ENCODE measurements around the gene UNC93A. TPM values are rescaled to one million over a fixed set of nuclear protein-coding genes. Genes with fewer than 3 reads are reported as not detected.

UNC93A gene
- total and polyA plus RNA-seq, 2 donors (not counting 3 experiments of a cell fraction or from before 2014, with no cell fraction given), result not detected

GRCh38 chr6:167300902-167301777, 10.0 kb downstream of the UNC93A start:
- Histone ChIP-seq H2AFZ (ENCODE audit: low read depth, low read length) (no peak overlapping the region), H4K20me1 (replicated peaks; ENCODE audit: control insufficient read depth, extremely low read depth, insufficient read depth, low read length) (no peaks in the 10 kb centered on the region), H3K4me2 (ENCODE audit: insufficient read depth, low read length) (no peak overlapping the region), H3K79me2 (ENCODE audit: control insufficient read depth, insufficient read depth, low read length) (no peaks in the 10 kb centered on the region), H3K4me3 (replicated peaks in 1 of 3; ENCODE audit: insufficient read depth in 1 of 3, low read depth in 1 of 3, low read length in 3 of 3) (no peak overlapping the region), H3K9ac (replicated peaks; ENCODE audit: extremely low read depth, insufficient read depth, low read length) (no peak overlapping the region), H3K36me3 (ENCODE audit: control insufficient read depth in 2 of 2, extremely low read depth in 1 of 2, insufficient read depth in 2 of 2, low read length in 2 of 2) (no peaks in the 10 kb centered on the region), H3K4me1 (ENCODE audit: control insufficient read depth, extremely low read depth, insufficient read depth, low read length) (no peaks in the 10 kb centered on the region), H3K9me3 (replicated peaks; ENCODE audit: control insufficient read depth, insufficient read depth, low read length) (no peaks in the 10 kb centered on the region), H3K27ac (ENCODE audit: insufficient read depth, low read depth, low read length) (no peak overlapping the region), H3K27me3 (ENCODE audit: control insufficient read depth in 2 of 2, insufficient read depth in 2 of 2, low read length in 2 of 2) (no peaks in the 10 kb centered on the region), H3K9me1 (replicated peaks; ENCODE audit: control insufficient read depth, extremely low read depth, insufficient read depth, low read length) (no peaks in the 10 kb centered on the region)
- dilution Hi-C loops (cut with MboI; ENCODE audit: extremely low pct_ligation_motif_present, low sequenced_read_pairs) (no loop called here), intact Hi-C loops (cut with micrococcal nuclease) (no loop called here)
- ChIA-PET CTCF (no interaction called here), POLR2A (no interaction called here)
- FAIRE-seq (no peak), DNase-seq (ENCODE audit: low read depth, low spot score) (no peak)
- TF ChIP-seq FOS (IDR thresholded peaks at IDR 0.05; ENCODE audit: borderline replicate concordance, insufficient read depth, low read length) (no peak), CTCF (IDR thresholded peaks at IDR 0.05; ENCODE audit: extremely low read depth in 1 of 2, insufficient read depth in 1 of 2, low read depth in 1 of 2, low read length in 2 of 2) (no peak), GATA2 (IDR thresholded peaks at IDR 0.05; ENCODE audit: insufficient read depth, insufficient read length, low read depth, low read length) (no peak)
- BruUV-seq (replicated peaks), result no TSS peak

GRCh38 chr6:167302074-167302473, 11.0 kb downstream of the UNC93A start:
- ChIA-PET CTCF (no interaction called here), POLR2A (no interaction called here)
- BruUV-seq (replicated peaks), result no TSS peak
- Histone ChIP-seq H4K20me1 (replicated peaks; ENCODE audit: control insufficient read depth, extremely low read depth, insufficient read depth, low read length) (no peaks in the 10 kb centered on the region), H2AFZ (ENCODE audit: low read depth, low read length) (no peak overlapping the region), H3K4me3 (replicated peaks in 1 of 3; ENCODE audit: insufficient read depth in 1 of 3, low read depth in 1 of 3, low read length in 3 of 3) (no peak overlapping the region), H3K27me3 (ENCODE audit: control insufficient read depth in 2 of 2, insufficient read depth in 2 of 2, low read length in 2 of 2) (no peaks in the 10 kb centered on the region), H3K27ac (ENCODE audit: insufficient read depth, low read depth, low read length) (no peak overlapping the region), H3K9me3 (replicated peaks; ENCODE audit: control insufficient read depth, insufficient read depth, low read length) (no peaks in the 10 kb centered on the region), H3K9me1 (replicated peaks; ENCODE audit: control insufficient read depth, extremely low read depth, insufficient read depth, low read length) (no peaks in the 10 kb centered on the region), H3K79me2 (ENCODE audit: control insufficient read depth, insufficient read depth, low read length) (no peaks in the 10 kb centered on the region), H3K9ac (replicated peaks; ENCODE audit: extremely low read depth, insufficient read depth, low read length) (no peak overlapping the region), H3K36me3 (ENCODE audit: control insufficient read depth in 2 of 2, extremely low read depth in 1 of 2, insufficient read depth in 2 of 2, low read length in 2 of 2) (no peaks in the 10 kb centered on the region), H3K4me2 (ENCODE audit: insufficient read depth, low read length) (no peak overlapping the region), H3K4me1 (ENCODE audit: control insufficient read depth, extremely low read depth, insufficient read depth, low read length) (no peaks in the 10 kb centered on the region)
- dilution Hi-C loops (cut with MboI; ENCODE audit: extremely low pct_ligation_motif_present, low sequenced_read_pairs) (no loop called here), intact Hi-C loops (cut with micrococcal nuclease) (no loop called here)
- DNase-seq (ENCODE audit: low read depth, low spot score) (no peak), FAIRE-seq (no peak)
- TF ChIP-seq JUN (IDR thresholded peaks at IDR 0.05; ENCODE audit: borderline replicate concordance, insufficient read depth, insufficient read length, low read depth), result no peak
- TF ChIP-seq MAX (IDR thresholded peaks at IDR 0.05; ENCODE audit: insufficient read depth, insufficient read length), result no peak
- no peak for TF ChIP-seq GATA2 (IDR thresholded peaks at IDR 0.05; ENCODE audit: insufficient read depth, insufficient read length, low read depth, low read length)
- no peak for TF ChIP-seq POLR2AphosphoS5 (IDR thresholded peaks at IDR 0.05; ENCODE audit: insufficient read depth, low read depth, low read length)
- TF ChIP-seq FOS (IDR thresholded peaks at IDR 0.05; ENCODE audit: borderline replicate concordance, insufficient read depth, low read length), result no peak
